CD4-positive, alpha-beta T cell (primary cell): Measurements from ENCODE around the gene ARHGAP10. TPM values are rescaled to one million over a fixed set of nuclear protein-coding genes. Genes with fewer than 3 reads are reported as not detected.

Source experiments
- ATAC-seq: fragments of 200-7000 bp; cut with Tn5 transposase; one replicate; pipeline ENCODE4 v1.10.0; 2022; ENCODE audit warnings: mild to moderate bottlenecking; ENCODE audit not compliant: poor library complexity
- CTCF ChIA-PET: fragments of 350-600 bp; sonication (Branson Sonifier 250); formaldehyde crosslinking; loops from one replicate; lab custom pipeline; 2021; ENCODE audit warnings: antibody characterized with exemption, inconsistent platforms; lab: Charles Lee
- POLR2A ChIA-PET: fragments of 350-600 bp; sonication (Branson Sonifier 250); formaldehyde crosslinking; loops from one replicate; lab custom pipeline; 2021; ENCODE audit warnings: antibody characterized with exemption, inconsistent platforms; lab: Charles Lee
- DNase-seq, 14 experiments: peaks; one replicate each; pipeline ENCODE4 v3.0.0-alpha.2; 2013 to 2020; ENCODE audit warnings: mixed read lengths in 2 of 14
- H3K27ac ChIP-seq, 2 donors: one replicate each; pipeline versions ENCODE4 v1.5.1 to v1.7.0; 2013; ENCODE audit warnings: low read length in 2 of 2, low read depth in 1 of 2, mild to moderate bottlenecking in 1 of 2
- H3K27me3 ChIP-seq, 2 experiments: 1 replicate in 1 of 2; 2 replicates in 1 of 2; pipeline versions ENCODE4 v1.6.1 to v1.7.0; 2013; ENCODE audit warnings: low read length in 2 of 2, control low read depth in 1 of 2, mild to moderate bottlenecking in 1 of 2, moderate library complexity in 1 of 2; ENCODE audit not compliant: insufficient read depth in 2 of 2, control insufficient read depth in 1 of 2
- H3K36me3 ChIP-seq: one replicate; pipeline ENCODE4 v1.6.1; 2013; ENCODE audit warnings: low read length, control low read depth; ENCODE audit not compliant: insufficient read depth
- H3K4me1 ChIP-seq: one replicate; pipeline ENCODE4 v1.6.1; 2013; ENCODE audit warnings: low read length, control low read depth; ENCODE audit not compliant: insufficient read depth
- H3K4me3 ChIP-seq: one replicate; pipeline ENCODE4 v1.5.1; 2013; ENCODE audit warnings: mild to moderate bottlenecking, low read length, moderate library complexity
- H3K9me3 ChIP-seq, 2 experiments: 1 replicate in 1 of 2; 2 replicates in 1 of 2; pipeline versions ENCODE4 v1.6.1 to v1.7.0; 2013; ENCODE audit warnings: low read length in 2 of 2, mild to moderate bottlenecking in 2 of 2, control low read depth in 1 of 2, moderate library complexity in 1 of 2; ENCODE audit not compliant: control insufficient read depth in 1 of 2, insufficient read depth in 1 of 2
- H3K27ac Mint-ChIP-seq: one replicate; pipeline ENCODE4 v1.8.0; 2020; ENCODE audit warnings: mixed read lengths
- H3K27me3 Mint-ChIP-seq: one replicate; pipeline ENCODE4 v1.8.0; 2021; ENCODE audit warnings: mixed read lengths
- H3K36me3 Mint-ChIP-seq: one replicate; pipeline ENCODE4 v1.8.0; 2021; ENCODE audit warnings: low read depth, mixed read lengths
- H3K4me1 Mint-ChIP-seq: one replicate; pipeline ENCODE4 v1.8.0; 2021; ENCODE audit warnings: low read depth, mixed read lengths
- H3K4me3 Mint-ChIP-seq: one replicate; pipeline ENCODE4 v1.8.0; 2020; ENCODE audit warnings: mild to moderate bottlenecking, mixed read lengths
- H3K9me3 Mint-ChIP-seq: one replicate; pipeline ENCODE4 v1.8.0; 2020; ENCODE audit warnings: mixed read lengths
- intact Hi-C, 2 experiments: fragments of 100-400 bp; cut with DNase I in 1 of 2; cut with micrococcal nuclease in 1 of 2; formaldehyde crosslinking; loops; one replicate each; pipeline versions ENCODE4 v1.15.1 to v1.9.0; 2023 to 2025; cut with DNase I, micrococcal nuclease
- total RNA-seq, 174 experiments: library from RNA in 2 of 174; stranded (reverse) in 2 of 174; gene quantifications; one replicate each; pipeline ENCODE4 v1.2.3 and lab custom pipeline; 2021 to 2026
- TF ChIP-seq, protein P1 (sequence below): fragments of 200-600 bp; IDR thresholded peaks from one replicate; pipeline ENCODE4 v1.8.0; 2022; ENCODE audit warnings: antibody characterized with exemption, mild to moderate bottlenecking

ARHGAP10 gene
- total RNA-seq, 2 experiments from 2014 or later = 5.6 to 5.7 TPM

DNA sequence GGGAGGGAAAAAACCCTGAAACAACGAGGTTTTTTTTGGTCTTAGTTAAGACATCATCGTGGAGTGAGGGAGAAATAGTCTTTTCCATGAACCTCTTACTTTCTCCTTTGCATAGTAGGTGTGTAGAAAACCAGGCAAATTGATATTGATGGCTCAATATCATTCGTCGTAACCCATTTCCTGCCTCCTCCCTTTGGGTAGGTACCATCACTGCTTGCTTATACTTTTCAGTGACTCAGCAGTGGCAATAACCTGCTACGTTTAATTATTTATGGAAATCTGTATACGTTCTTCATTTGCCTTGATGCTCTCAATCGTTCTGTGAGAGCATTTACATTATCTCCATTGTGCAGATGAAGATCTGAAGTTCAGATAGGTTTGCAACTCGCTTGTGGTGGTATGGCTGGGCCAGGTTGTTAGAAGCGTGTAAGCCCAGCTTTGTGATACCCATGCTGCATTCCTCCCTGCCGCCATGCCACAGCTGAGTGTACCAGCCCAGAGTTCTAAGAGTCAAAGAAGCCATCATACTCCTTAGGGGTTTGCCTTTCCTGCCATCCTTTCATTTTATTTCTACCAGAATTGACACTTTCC, 212.9 kb downstream of the ARHGAP10 start:
- no peak overlapping the region for H3K27ac ChIP-seq
- no peak overlapping the region for H3K27ac Mint-ChIP-seq
- no peaks in the 10 kb centered on the region for H3K27me3 Mint-ChIP-seq
- intact Hi-C loops = no loop called here
- no peak overlapping the region for H3K4me3 ChIP-seq
- no peak overlapping the region for H3K4me3 Mint-ChIP-seq
- H3K36me3 ChIP-seq = no peaks in the 10 kb centered on the region
- peaks cover 28% of the 10 kb centered on the region for H3K4me1 Mint-ChIP-seq
- TF ChIP-seq, protein P1, sequence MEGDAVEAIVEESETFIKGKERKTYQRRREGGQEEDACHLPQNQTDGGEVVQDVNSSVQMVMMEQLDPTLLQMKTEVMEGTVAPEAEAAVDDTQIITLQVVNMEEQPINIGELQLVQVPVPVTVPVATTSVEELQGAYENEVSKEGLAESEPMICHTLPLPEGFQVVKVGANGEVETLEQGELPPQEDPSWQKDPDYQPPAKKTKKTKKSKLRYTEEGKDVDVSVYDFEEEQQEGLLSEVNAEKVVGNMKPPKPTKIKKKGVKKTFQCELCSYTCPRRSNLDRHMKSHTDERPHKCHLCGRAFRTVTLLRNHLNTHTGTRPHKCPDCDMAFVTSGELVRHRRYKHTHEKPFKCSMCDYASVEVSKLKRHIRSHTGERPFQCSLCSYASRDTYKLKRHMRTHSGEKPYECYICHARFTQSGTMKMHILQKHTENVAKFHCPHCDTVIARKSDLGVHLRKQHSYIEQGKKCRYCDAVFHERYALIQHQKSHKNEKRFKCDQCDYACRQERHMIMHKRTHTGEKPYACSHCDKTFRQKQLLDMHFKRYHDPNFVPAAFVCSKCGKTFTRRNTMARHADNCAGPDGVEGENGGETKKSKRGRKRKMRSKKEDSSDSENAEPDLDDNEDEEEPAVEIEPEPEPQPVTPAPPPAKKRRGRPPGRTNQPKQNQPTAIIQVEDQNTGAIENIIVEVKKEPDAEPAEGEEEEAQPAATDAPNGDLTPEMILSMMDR = no peak
- ATAC-seq = no peak
- H3K4me1 ChIP-seq = peaks cover 9% of the 10 kb centered on the region
- H3K27me3 ChIP-seq = no peaks in the 10 kb centered on the region
- ChIA-PET CTCF (no interaction called here), POLR2A (no interaction called here)
- peaks cover 25% of the 10 kb centered on the region for H3K36me3 Mint-ChIP-seq
- no peak for DNase-seq
- no peaks in the 10 kb centered on the region for H3K9me3 ChIP-seq
- H3K9me3 Mint-ChIP-seq = no peaks in the 10 kb centered on the region

DNA sequence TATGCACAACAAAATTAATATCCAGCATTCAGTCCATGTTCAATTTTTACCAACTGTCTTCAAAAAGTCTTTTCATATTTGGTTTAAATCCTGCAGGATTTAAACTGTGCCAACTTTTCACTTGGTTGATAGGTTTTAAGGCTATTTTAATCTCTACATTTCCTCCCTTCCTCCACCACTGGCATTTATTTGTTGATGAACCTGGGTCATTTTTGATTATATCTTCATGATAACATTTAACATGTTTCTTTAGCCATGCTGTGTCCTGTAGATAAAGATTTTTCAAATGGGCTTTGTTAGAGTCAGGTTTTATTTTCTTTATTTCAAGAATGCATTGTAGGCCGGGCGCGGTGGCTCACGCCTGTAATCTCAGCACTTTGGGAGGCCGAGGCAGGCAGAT, 216.4 kb downstream of the ARHGAP10 start:
- Histone ChIP-seq H3K4me1 (peaks cover 4% of the 10 kb centered on the region), H3K27ac (no peak overlapping the region), H3K9me3 (no peaks in the 10 kb centered on the region), H3K27me3 (no peaks in the 10 kb centered on the region), H3K36me3 (no peaks in the 10 kb centered on the region), H3K4me3 (no peak overlapping the region)
- Mint-ChIP-seq H3K36me3 (peaks cover 42% of the 10 kb centered on the region), H3K27me3 (no peaks in the 10 kb centered on the region), H3K27ac (no peak overlapping the region), H3K4me1 (peaks cover 19% of the 10 kb centered on the region), H3K4me3 (no peak overlapping the region), H3K9me3 (no peaks in the 10 kb centered on the region)
- DNase-seq (no peak), ATAC-seq (no peak)
- TF ChIP-seq, protein P1 = no peak
- ChIA-PET CTCF (no interaction called here), POLR2A (no interaction called here)
- intact Hi-C loops = no loop called here

DNA sequence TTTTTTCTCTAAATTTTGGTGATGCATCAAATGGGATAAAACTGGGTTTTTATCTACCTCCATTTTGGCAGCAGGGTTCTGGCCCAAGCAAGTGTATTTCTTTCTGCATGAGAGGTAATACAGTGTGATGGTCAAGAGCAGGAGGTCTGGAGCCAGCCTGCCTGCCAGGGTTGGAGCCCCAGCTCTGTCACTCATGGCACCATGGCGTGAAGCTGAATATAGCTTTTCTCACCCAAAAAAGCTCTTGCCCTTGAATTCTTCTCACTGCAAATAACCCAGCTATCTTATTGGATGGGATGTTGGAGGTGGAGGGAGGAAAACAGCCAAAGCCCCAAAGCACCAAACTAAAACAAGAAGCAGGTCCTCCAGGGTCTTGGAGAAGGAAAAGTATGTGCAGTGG, 218.4 kb downstream of the ARHGAP10 start:
- intact Hi-C loops = no loop called here
- H3K27ac ChIP-seq = no peak overlapping the region
- DNase-seq (no peak), ATAC-seq (no peak)
- H3K27me3 ChIP-seq = no peaks in the 10 kb centered on the region
- H3K36me3 ChIP-seq = no peaks in the 10 kb centered on the region
- Mint-ChIP-seq H3K4me1 (peaks cover 1% of the 10 kb centered on the region), H3K27me3 (no peaks in the 10 kb centered on the region), H3K9me3 (peaks cover 4% of the 10 kb centered on the region), H3K4me3 (no peak overlapping the region), H3K36me3 (peaks cover 46% of the 10 kb centered on the region), H3K27ac (no peak overlapping the region)
- TF ChIP-seq, protein P1 = no peak
- no peak overlapping the region for H3K4me3 ChIP-seq
- ChIA-PET CTCF (no interaction called here), POLR2A (no interaction called here)
- H3K4me1 ChIP-seq = no peaks in the 10 kb centered on the region
- no peaks in the 10 kb centered on the region for H3K9me3 ChIP-seq
